ENCODE measurements around the gene NHSL1.
A peak's percentile ranks its signal among the peaks of the same experiment; 100 is the strongest.

NHSL1 gene

DNA sequence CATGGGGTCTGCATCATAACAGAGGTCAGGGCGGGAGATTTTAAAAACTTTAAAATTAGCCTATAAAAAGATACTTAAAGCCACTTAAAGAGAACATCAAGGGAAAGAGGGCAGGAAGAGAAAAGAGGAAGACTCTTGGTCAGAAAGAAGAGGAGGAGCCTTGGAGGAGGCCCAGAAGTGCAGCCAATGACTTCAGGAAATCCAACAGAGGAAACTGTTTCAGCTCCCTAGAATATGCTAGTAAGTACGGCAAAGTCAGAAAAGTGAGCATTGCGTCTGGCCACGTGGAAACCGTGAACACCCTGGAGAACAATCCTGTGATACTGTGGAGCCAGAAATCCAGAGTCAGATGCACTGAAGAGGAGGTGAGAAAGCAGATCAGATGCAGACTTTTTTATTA is 22.5 kb upstream of the NHSL1 start:
- Histone ChIP-seq H2AFZ (ENCODE audit: low read length) (no peak overlapping the region), H4K20me1 (ENCODE audit: insufficient read depth, low read length) (no peaks in the 10 kb centered on the region), H3F3A (ENCODE audit: insufficient read depth, low read length) (no peaks in the 10 kb centered on the region; the same call in 1 of the 2 replicates), H3K4me3 (ENCODE audit: low read length) (no peak overlapping the region), H3K9me3 (replicated peaks; ENCODE audit: insufficient read depth, low read length) (no peaks in the 10 kb centered on the region), H3K27me3 (replicated peaks; ENCODE audit: insufficient read depth, low read length) (no peaks in the 10 kb centered on the region), H3K4me1 (ENCODE audit: low read length) (peaks cover 14% of the 10 kb centered on the region), H3K27ac (ENCODE audit: low read length) (no peak overlapping the region), H3K9me2 (replicated peaks; ENCODE audit: insufficient read depth, low read length) (no peaks in the 10 kb centered on the region), H3K79me2 (ENCODE audit: low read length) (no peaks in the 10 kb centered on the region), H3K4me2 (ENCODE audit: low read depth, low read length) (no peak overlapping the region), H3K9ac (ENCODE audit: low read length) (no peak overlapping the region), H3K36me3 (replicated peaks; ENCODE audit: insufficient read depth, low read length) (no peaks in the 10 kb centered on the region)
- TF ChIP-seq EZH2 (optimal IDR thresholded peaks at IDR 0.05; ENCODE audit: low read depth, low read length) (no peak), EZH2phosphoT487 (IDR thresholded peaks at IDR 0.05; ENCODE audit: low read length) (no peak)
- TF ChIP-seq, protein P1, sequence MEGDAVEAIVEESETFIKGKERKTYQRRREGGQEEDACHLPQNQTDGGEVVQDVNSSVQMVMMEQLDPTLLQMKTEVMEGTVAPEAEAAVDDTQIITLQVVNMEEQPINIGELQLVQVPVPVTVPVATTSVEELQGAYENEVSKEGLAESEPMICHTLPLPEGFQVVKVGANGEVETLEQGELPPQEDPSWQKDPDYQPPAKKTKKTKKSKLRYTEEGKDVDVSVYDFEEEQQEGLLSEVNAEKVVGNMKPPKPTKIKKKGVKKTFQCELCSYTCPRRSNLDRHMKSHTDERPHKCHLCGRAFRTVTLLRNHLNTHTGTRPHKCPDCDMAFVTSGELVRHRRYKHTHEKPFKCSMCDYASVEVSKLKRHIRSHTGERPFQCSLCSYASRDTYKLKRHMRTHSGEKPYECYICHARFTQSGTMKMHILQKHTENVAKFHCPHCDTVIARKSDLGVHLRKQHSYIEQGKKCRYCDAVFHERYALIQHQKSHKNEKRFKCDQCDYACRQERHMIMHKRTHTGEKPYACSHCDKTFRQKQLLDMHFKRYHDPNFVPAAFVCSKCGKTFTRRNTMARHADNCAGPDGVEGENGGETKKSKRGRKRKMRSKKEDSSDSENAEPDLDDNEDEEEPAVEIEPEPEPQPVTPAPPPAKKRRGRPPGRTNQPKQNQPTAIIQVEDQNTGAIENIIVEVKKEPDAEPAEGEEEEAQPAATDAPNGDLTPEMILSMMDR (IDR thresholded peaks at IDR 0.05; ENCODE audit: low read length) = no peak
- no peak for DNase-seq

DNA sequence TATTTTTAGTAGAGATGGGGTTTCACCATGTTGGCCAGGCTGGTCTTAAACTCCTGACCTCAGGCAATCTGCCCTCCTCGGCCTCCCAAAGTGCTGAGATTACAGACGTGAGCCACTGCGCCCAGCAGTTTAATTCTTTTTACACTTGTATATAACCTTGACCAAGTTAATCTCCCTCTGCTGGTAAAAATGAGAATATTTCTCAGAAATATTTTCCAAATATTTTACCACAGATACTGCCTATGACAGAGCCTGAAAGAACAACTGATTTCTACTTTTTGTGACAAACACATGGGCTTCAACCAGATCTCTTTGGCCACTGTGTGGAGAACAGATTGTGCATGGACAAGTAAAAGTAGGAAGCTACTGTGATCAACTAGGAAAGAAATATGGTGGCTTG is 21.2 kb upstream of the NHSL1 start:
- Histone ChIP-seq H2AFZ (ENCODE audit: low read length) (no peak overlapping the region), H3K9ac (ENCODE audit: low read length) (no peak overlapping the region), H4K20me1 (ENCODE audit: insufficient read depth, low read length) (no peaks in the 10 kb centered on the region), H3K4me1 (ENCODE audit: low read length) (peaks cover 14% of the 10 kb centered on the region), H3K36me3 (replicated peaks; ENCODE audit: insufficient read depth, low read length) (no peaks in the 10 kb centered on the region), H3K4me2 (ENCODE audit: low read depth, low read length) (no peak overlapping the region), H3K79me2 (ENCODE audit: low read length) (no peaks in the 10 kb centered on the region), H3K27me3 (replicated peaks; ENCODE audit: insufficient read depth, low read length) (no peaks in the 10 kb centered on the region), H3K4me3 (ENCODE audit: low read length) (no peak overlapping the region), H3K9me3 (replicated peaks; ENCODE audit: insufficient read depth, low read length) (no peaks in the 10 kb centered on the region), H3K27ac (ENCODE audit: low read length) (no peak overlapping the region), H3F3A (ENCODE audit: insufficient read depth, low read length) (no peaks in the 10 kb centered on the region; the same call in 1 of the 2 replicates), H3K9me2 (replicated peaks; ENCODE audit: insufficient read depth, low read length) (no peaks in the 10 kb centered on the region)
- TF ChIP-seq EZH2 (optimal IDR thresholded peaks at IDR 0.05; ENCODE audit: low read depth, low read length) (no peak), EZH2phosphoT487 (IDR thresholded peaks at IDR 0.05; ENCODE audit: low read length) (no peak)
- TF ChIP-seq, protein P1 (IDR thresholded peaks at IDR 0.05; ENCODE audit: low read length) = peak; percentile 36
- DNase-seq = peak; percentile 29

DNA sequence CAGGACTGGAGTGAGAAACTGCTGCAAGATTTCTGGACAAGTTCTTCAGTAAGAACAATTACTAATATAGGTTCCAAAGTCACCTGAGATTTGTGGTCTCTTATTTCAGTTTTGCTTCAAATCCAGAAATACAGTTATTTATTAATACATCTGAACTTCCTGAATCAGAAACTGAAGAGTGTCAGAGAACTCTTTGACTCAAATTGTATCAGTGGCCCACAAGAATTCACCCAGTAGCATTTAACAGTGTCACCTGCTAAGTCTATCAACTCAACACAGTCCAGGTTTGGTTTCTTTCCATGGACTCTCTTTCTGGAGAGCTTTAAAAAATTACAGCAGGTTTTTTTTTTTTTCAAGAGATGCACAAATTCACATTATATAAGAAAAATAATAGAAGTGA is 18.8 kb upstream of the NHSL1 start:
- Histone ChIP-seq H3K4me1 (ENCODE audit: low read length) (peaks cover 14% of the 10 kb centered on the region), H3K36me3 (replicated peaks; ENCODE audit: insufficient read depth, low read length) (no peaks in the 10 kb centered on the region), H3K27me3 (replicated peaks; ENCODE audit: insufficient read depth, low read length) (no peaks in the 10 kb centered on the region), H3K9me3 (replicated peaks; ENCODE audit: insufficient read depth, low read length) (no peaks in the 10 kb centered on the region), H3K79me2 (ENCODE audit: low read length) (no peaks in the 10 kb centered on the region), H3K9me2 (replicated peaks; ENCODE audit: insufficient read depth, low read length) (no peaks in the 10 kb centered on the region), H4K20me1 (ENCODE audit: insufficient read depth, low read length) (no peaks in the 10 kb centered on the region), H3F3A (ENCODE audit: insufficient read depth, low read length) (no peaks in the 10 kb centered on the region; the same call in 1 of the 2 replicates), H3K9ac (ENCODE audit: low read length) (no peak overlapping the region), H2AFZ (ENCODE audit: low read length) (peak overlapping the region; percentile 80), H3K4me3 (ENCODE audit: low read length) (0 out of 2 replicates have a peak overlapping the region, but pooled peaks have one; percentile 31), H3K4me2 (ENCODE audit: low read depth, low read length) (peak overlapping the region; percentile 82), H3K27ac (ENCODE audit: low read length) (peak overlapping the region; percentile 51; the same call in 1 of the 2 replicates)
- DNase-seq = peak; percentile 18
- TF ChIP-seq EZH2 (optimal IDR thresholded peaks at IDR 0.05; ENCODE audit: low read depth, low read length) (no peak), EZH2phosphoT487 (IDR thresholded peaks at IDR 0.05; ENCODE audit: low read length) (no peak)
- TF ChIP-seq, protein P1 (IDR thresholded peaks at IDR 0.05; ENCODE audit: low read length) = no peak

Measured in MM.1S (cell line).